DLD1 (cell line): ENCODE results near the gene HOATZ.

Experiments used
- in situ Hi-C: cut with HindIII; loops from 2 replicates; pipeline ENCODE4 v1.10.0; 2017; ENCODE audit warnings: low sequenced_read_pairs

The HOATZ gene

DNA sequence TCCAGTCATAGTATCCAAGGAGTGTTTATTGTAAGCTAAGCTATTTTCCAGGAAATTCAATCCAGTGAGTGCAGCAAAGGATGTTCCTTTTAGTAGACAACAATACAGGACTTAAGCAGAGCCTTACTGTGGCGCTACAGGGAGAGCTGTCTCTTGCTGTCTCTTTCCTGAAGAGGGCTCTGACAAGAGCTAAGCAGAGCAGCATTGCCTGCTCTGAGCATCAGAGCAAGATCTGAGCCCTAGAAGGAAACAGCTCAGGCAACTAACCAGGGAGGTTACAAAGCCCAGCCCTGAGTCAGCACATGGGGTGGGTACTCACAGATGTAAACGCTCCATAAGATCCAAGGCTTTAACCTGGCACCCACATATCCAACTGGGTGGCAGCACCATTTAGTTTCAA is 33.9 kb downstream of the HOATZ start:
- in situ Hi-C loops = no loop called here

DNA sequence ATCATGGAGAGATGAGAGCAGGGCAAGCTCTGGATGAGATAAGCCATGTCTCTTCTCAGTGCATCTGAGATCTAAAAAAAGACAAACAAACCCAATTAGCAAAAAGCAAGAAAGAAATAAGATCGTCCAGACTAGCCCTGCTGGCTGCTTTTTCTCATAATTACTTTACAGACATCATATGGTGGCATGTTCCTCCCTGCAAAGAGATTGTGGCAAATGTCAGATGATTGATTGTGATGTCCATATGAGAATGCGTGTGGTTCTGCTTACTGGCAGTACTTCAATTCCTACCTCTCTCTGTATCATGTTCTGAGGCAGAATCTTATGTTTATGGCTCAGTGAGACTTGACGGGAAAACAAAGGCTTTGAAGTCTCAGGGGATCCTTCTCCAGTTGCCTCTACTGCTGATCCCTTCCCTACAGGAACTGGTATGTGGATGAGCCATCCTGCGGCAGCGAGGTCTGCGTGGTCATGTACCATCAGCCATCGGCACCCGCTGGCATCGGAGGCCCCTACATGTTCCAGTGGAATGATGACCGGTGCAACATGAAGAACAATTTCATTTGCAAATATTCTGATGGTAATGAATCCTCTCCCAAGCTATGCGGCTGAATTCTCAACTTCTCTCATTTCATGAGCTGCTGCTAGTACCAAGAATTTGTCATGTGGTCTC is 34.8 kb downstream of the HOATZ start:
- in situ Hi-C loops = no loop called here

- in situ Hi-C loops = no loop called here
These were observed 35.3 kb downstream of the HOATZ start for GRCh38 chr11:111549869-111550203.

DNA sequence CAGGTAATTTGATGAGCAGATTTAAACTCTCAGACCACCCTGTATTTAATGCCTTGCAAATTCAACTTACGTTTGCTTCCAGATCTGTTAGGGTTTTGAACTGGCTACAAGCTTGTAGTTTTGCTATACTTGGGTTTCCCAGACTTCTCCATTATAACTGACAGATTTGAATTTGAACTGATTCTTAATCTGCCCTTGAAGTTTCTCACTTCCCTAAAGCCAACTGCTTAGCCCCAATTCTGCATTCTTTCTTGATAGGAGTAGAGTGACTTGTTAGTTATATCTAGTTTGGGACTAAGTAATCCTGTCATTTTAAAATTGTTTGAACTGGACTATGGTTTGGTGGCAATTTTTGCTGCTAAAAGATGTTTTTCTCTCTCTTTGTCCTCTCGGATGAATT is 35.7 kb downstream of the HOATZ start:
- in situ Hi-C loops = no loop called here

- in situ Hi-C loops = no loop called here
These were observed 40.0 kb downstream of the HOATZ start for GRCh38 chr11:111554532-111554931.

DNA sequence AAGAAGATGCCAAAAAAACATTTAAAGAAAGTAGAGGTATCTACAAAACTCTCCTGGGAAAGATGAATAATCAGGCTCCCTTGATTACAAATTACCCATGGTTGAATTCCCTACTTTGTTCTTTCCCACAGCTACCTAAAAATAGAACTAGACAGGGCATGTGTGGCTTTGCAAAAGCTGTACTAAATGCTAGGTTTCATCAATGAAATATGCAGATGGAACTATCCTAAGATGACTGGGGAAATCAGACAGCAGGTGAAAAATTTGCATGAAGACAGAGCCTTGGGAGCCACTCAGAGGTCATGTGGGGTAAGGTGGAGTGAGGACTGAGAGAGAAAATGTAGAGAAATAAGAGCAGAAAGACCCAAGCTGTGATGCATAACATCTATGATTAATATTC is 40.7 kb downstream of the HOATZ start:
- in situ Hi-C loops = no loop called here

DNA sequence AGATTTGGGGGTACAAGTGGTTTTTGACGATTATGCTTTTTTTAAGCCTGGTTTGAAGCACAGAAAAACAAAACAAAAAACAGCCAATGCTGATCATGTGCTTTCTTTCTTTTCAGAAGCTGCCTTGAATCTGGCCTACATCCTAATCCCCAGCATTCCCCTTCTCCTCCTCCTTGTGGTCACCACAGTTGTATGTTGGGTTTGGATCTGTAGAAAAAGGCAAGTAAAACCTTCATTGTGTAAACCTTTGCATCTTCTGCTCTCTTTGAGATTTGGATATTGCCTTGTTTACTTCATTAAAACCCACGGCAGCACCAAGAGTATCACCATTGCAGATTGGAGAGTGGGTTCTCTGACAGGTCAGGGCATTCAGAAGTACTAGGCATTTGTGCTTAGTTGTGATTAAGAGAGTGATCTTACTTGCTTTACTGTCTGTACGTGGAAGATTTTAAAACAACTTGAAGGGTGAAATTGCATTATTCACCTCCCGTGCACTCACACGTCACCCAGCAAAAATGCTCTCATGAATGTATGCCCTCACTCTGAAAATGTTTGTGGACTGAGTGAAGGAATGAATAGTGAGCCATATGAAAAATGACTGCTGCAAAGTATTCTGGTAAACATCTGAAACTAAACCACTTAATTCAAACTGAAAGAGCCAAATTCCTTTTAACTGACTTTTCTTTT is 43.0 kb downstream of the HOATZ start:
- in situ Hi-C loops = no loop called here

GRCh38 chr11:111559800-111560464 is 45.4 kb downstream of the HOATZ start:
- in situ Hi-C loops = no loop called here

GRCh38 chr11:111560800-111561199 is 46.2 kb downstream of the HOATZ start:
- in situ Hi-C loops = no loop called here

DNA sequence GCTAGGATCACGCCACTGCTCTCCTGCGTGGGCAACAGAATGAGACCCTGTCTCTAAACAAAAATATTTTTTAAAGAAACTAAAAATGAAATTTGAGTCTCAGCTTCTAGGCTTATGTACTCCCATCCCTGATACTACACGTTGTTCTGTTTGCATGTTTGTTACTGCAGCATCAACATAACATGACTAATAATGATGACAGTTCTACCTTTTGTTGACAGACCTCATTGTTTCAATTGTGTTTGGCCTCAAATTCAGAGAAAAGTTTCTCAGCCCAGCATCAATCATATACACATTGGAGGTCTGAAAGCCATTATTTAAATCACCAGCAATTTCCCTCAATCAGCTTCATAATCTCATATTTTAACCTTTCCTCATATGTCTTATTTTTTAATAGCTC is 46.7 kb downstream of the HOATZ start:
- in situ Hi-C loops = no loop called here

DNA sequence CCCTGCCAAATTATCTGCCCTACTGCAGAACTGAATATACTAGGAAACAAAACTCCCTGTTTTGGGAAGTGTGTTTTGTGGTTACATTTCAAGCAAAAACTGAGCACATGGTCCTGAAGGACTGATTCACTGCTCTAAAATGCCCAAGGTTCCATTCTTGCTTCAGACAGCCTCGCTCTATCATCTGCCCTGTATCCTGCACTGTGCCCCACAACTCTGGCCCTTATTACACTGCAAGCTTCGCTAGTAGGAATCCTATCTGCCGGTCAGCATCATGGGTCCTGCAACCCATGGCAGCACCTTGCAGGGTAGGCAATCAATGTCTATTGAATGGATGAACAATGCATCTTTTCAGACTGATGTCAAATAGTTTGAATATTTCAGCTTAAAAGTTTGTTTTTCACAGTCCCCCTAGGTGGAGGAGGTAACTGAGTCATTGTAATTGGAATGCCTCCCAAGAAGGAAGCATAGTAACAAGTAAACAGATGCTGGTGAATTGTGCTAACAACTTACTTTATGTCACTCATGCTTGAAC is 47.3 kb downstream of the HOATZ start:
- in situ Hi-C loops = no loop called here

DNA sequence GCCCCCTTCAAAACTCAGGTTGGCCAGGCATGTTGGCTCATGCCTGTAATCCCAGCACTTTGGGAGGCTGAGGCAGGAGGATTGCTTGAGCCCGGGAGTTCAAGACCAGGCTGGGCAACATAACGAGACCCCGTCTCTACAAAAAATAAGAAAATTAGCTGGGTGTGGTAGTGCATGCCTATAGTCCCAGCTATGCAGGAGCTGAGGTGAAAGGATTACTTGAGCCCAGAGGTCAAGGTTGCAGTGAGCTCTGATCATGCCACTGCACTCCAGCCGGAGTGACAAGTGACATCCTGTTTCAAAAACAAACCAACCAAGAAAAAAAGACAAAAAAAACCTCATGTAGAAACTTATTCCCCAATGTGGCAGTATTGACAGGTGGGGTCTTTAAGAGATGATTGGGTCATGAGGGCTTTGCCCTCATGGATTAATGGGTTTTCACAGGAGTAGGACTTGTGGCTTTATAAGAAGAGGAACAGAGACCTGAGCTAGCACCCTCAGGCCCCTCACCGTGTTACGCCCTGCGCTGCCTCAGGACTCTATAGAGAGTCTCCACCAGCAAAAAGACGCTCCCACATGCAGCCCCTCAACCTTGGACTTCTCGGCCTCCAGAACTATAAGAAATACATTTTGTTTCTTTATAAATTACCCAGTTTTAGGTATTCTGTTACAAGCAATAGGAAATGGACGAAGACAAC is 48.3 kb downstream of the HOATZ start:
- in situ Hi-C loops = no loop called here

GRCh38 chr11:111565114-111565720 is 50.6 kb downstream of the HOATZ start:
- in situ Hi-C loops = no loop called here

GRCh38 chr11:111566324-111566723 is 51.7 kb downstream of the HOATZ start:
- in situ Hi-C loops = no loop called here

DNA sequence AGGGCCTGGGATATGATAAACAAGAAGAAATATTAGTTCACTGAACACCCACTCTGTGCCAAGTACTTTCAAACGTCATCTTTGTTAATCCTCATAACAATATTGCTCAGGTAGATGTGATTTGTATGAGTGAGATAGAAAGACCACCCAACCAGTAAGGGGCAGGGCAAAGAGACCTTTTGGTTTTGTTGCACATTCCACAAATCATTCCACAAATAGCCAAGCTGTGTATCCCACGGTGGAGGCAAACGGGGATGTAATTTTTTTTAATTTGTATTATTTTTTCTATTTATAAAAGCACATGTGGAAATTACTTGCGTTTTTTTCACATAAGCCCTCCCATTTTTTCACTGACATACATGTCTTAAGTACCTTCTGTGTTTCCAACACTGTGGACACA is 54.9 kb downstream of the HOATZ start:
- in situ Hi-C loops = no loop called here

GRCh38 chr11:111570796-111571195 is 56.2 kb downstream of the HOATZ start:
- in situ Hi-C loops = no loop called here

DNA sequence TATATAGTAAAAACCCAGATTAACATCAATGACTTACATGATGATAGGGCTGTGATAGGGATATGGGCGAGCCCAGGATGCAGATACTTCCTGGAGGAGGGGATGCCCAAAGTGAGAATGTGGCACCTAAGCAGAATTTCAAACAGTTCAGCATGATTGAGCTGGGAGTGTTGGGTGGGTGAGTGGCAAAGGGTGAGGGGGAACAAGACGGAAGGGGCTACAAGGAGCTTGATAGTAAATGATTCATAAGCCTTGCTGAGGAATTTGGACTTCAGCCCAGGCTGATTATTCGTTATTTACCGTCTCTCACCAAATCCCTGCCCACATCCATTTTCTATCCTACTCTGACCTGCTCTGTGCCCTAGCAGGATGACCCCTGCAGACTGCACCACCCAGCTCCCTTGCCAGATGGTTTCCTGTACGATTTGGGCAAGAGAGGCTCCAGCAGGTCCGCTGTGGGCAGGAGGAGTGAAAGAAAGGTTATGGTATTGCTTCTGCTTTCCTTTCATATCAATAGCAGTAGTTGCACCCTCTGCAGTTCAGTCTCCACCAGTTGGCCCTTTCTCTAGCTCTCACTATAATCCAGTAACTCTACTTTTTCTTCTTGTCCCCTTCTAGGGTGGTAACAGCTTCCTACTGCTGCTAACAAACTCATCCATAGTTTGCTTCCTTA is 57.4 kb downstream of the HOATZ start:
- in situ Hi-C loops = no loop called here

DNA sequence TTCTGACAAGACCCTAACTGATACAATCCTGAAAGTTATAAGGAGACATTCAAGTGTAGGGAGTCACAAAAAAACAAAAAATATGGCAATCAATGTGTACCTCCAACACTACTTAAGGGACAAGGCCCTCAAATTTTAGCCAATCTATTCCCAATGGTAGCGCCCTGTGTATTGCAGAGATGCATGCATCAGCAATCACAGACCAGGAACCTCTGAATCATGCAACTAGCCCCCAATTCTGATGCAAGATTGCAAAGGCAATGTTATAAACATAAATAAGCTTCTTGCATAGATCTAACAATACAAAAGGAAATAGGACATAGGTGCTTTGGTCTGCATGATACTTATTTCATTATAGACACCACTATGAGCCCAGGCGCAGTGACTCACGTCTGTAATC is 58.0 kb downstream of the HOATZ start:
- in situ Hi-C loops = no loop called here

GRCh38 chr11:111573821-111574249 is 59.3 kb downstream of the HOATZ start:
- in situ Hi-C loops = no loop called here
